ENCODE results near the gene NDFIP2. TPM values are rescaled to one million over a fixed set of nuclear protein-coding genes. Genes with fewer than 3 reads are reported as not detected.

The NDFIP2 gene
- total RNA-seq, 3 donors from 2014 or later (not counting 1 experiment from before 2014, with no cell fraction given) = 2.6 to 9.6 (median 3.6) TPM

DNA sequence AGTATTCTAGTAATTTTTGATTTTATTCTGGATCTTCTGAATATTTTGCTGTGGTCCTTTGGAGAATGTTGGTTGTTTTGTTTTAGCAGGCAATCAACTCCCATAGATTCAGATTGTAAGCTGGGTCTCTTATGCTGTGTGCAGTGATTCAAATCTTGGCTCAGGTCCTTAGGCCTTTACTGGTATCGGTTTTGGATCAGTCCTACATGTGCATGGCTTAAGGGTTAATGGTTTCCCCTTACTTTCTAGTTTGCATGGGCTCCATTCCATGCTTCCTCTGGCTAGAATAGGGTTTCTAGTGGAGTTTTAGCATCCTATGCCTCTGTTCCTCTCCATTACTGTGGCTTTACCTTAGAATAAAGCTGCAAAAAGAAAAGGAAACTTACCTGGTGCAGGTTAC is 16.1 kb downstream of the NDFIP2 start:
- TF ChIP-seq, protein P1, sequence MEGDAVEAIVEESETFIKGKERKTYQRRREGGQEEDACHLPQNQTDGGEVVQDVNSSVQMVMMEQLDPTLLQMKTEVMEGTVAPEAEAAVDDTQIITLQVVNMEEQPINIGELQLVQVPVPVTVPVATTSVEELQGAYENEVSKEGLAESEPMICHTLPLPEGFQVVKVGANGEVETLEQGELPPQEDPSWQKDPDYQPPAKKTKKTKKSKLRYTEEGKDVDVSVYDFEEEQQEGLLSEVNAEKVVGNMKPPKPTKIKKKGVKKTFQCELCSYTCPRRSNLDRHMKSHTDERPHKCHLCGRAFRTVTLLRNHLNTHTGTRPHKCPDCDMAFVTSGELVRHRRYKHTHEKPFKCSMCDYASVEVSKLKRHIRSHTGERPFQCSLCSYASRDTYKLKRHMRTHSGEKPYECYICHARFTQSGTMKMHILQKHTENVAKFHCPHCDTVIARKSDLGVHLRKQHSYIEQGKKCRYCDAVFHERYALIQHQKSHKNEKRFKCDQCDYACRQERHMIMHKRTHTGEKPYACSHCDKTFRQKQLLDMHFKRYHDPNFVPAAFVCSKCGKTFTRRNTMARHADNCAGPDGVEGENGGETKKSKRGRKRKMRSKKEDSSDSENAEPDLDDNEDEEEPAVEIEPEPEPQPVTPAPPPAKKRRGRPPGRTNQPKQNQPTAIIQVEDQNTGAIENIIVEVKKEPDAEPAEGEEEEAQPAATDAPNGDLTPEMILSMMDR (IDR thresholded peaks at IDR 0.05) = no peak
- WGBS (ENCODE audit: insufficient coverage) = 100% methylated on average over 1 of the region's 1 CpG
- Histone ChIP-seq H3K27ac (ENCODE audit: low read length) (no peak overlapping the region), H3K4me3 (ENCODE audit: low read length) (no peak overlapping the region), H3K27me3 (ENCODE audit: control insufficient read depth, insufficient read depth, low read length) (peaks cover 6% of the 10 kb centered on the region), H3K4me1 (ENCODE audit: control insufficient read depth, insufficient read depth, low read length) (no peaks in the 10 kb centered on the region), H3K36me3 (ENCODE audit: control insufficient read depth, insufficient read depth, low read length) (no peaks in the 10 kb centered on the region), H3K9me3 (ENCODE audit: control insufficient read depth, insufficient read depth, low read length) (no peaks in the 10 kb centered on the region)
- H3K4me3 Mint-ChIP-seq = no peak overlapping the region
- no peak for DNase-seq
- H3K4me1 Mint-ChIP-seq = peaks cover 5 to 16% of the 10 kb centered on the region in 2 donors
- intact Hi-C loops (cut with micrococcal nuclease) = no loop called here
- no peak overlapping the region for H3K27ac Mint-ChIP-seq
- ATAC-seq = no peak
- no peaks in the 10 kb centered on the region for H3K9me3 Mint-ChIP-seq
- H3K36me3 Mint-ChIP-seq = no peaks in the 10 kb centered on the region
- H3K27me3 Mint-ChIP-seq (ENCODE audit: low read depth in 2 of 2) = peaks cover 4 to 35% of the 10 kb centered on the region in 2 donors

DNA sequence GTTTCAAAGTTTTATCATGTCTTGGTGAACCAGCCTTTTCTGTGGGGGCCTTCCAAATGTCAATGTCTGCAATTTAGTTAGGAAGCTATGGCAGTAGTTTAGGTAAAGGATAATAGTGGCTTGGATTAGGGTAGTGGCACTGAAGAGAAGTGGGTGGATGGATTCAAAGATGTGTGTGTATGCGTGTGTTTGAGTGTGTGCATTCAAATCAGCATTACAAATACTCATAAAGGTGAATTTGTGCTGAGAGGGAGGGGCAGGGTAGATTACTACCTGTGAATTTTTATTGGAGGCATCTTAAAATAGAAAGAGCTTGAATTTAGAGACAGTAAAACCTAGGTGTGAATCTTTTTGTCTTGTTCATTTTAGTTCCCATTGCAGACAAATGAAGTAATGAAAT is 16.9 kb downstream of the NDFIP2 start:
- Mint-ChIP-seq H3K27ac (no peak overlapping the region), H3K36me3 (no peaks in the 10 kb centered on the region), H3K27me3 (ENCODE audit: low read depth in 2 of 2) (peaks cover 4 to 42% of the 10 kb centered on the region in 2 donors), H3K4me3 (no peak overlapping the region), H3K9me3 (no peaks in the 10 kb centered on the region), H3K4me1 (peaks cover 12 to 19% of the 10 kb centered on the region in 2 donors)
- DNase-seq = no peak
- intact Hi-C loops (cut with micrococcal nuclease) = no loop called here
- no peak for ATAC-seq
- Histone ChIP-seq H3K36me3 (ENCODE audit: control insufficient read depth, insufficient read depth, low read length) (no peaks in the 10 kb centered on the region), H3K4me3 (ENCODE audit: low read length) (no peak overlapping the region), H3K27me3 (ENCODE audit: control insufficient read depth, insufficient read depth, low read length) (peaks cover 6% of the 10 kb centered on the region), H3K9me3 (ENCODE audit: control insufficient read depth, insufficient read depth, low read length) (no peaks in the 10 kb centered on the region), H3K4me1 (ENCODE audit: control insufficient read depth, insufficient read depth, low read length) (no peaks in the 10 kb centered on the region), H3K27ac (ENCODE audit: low read length) (no peak overlapping the region)
- WGBS (ENCODE audit: insufficient coverage) = no CpG with 5 or more reads among the region's 1 CpG
- TF ChIP-seq, protein P1 (IDR thresholded peaks at IDR 0.05) = no peak

DNA sequence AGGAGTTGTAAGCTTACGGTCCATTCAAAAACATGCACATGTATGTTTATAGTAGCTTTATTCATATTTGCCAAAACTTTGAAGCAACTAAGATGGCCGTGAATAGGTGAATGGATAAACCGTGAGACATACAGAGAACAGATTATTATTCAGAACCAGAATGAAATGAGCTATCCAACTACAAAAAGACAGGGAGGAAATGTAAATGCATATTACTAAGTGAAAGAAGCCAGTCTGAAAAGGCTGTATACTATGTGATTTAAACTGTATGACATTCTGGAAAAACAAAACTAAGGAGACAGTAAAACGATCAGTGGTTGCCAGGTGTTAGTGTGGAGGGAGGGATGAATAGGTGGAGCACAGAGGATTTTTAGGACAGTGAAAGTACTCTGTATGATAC is 19.9 kb downstream of the NDFIP2 start:
- intact Hi-C loops (cut with micrococcal nuclease) = no loop called here
- TF ChIP-seq, protein P1 (IDR thresholded peaks at IDR 0.05) = no peak
- Histone ChIP-seq H3K27me3 (ENCODE audit: control insufficient read depth, insufficient read depth, low read length) (peaks cover 3% of the 10 kb centered on the region), H3K4me1 (ENCODE audit: control insufficient read depth, insufficient read depth, low read length) (no peaks in the 10 kb centered on the region), H3K4me3 (ENCODE audit: low read length) (no peak overlapping the region), H3K36me3 (ENCODE audit: control insufficient read depth, insufficient read depth, low read length) (no peaks in the 10 kb centered on the region), H3K27ac (ENCODE audit: low read length) (no peak overlapping the region), H3K9me3 (ENCODE audit: control insufficient read depth, insufficient read depth, low read length) (no peaks in the 10 kb centered on the region)
- no peak for DNase-seq
- H3K4me1 Mint-ChIP-seq = peaks cover 23 to 25% of the 10 kb centered on the region in 2 donors
- 98% methylated on average over 3 of the region's 4 CpGs for WGBS (ENCODE audit: insufficient coverage)
- H3K9me3 Mint-ChIP-seq = no peaks in the 10 kb centered on the region
- H3K27ac Mint-ChIP-seq = no peak overlapping the region
- peaks cover 3 to 28% of the 10 kb centered on the region in 2 donors for H3K27me3 Mint-ChIP-seq (ENCODE audit: low read depth in 2 of 2)
- no peaks in the 10 kb centered on the region for H3K36me3 Mint-ChIP-seq
- H3K4me3 Mint-ChIP-seq = no peak overlapping the region
- ATAC-seq = no peak

DNA sequence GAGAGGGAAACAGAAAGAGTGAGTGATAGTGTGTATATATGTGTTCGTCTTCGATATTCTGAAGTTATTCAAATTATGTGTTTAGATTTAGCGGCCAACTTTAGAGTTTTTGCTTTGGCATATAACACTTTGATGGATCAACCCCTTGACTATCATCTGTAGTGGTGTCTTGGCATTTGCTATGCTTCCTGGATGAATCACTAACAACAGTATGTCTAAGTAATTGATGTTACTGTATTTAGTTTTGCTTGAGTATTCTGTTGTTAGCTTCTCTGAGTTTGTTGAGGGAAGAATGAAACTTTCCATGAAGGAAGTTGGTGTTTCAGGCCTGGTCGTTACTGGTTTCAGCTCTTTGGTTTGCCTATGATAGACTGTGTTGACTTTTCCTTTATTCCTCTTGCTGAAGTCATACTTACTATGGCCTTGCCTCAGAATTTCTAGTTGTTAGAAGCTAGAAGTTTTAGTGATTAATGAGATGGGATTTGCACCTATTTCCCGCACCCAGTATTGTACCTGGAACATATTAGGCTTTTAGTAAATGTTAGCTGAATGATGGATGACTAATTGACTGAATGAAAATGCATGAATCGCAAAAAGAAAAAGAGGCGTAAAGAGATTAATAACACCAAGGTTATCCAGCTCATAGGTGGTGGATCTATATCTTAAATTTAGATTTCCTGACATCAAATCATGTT is 20.7 kb downstream of the NDFIP2 start:
- TF ChIP-seq, protein P1 (IDR thresholded peaks at IDR 0.05) = no peak
- Histone ChIP-seq H3K36me3 (ENCODE audit: control insufficient read depth, insufficient read depth, low read length) (no peaks in the 10 kb centered on the region), H3K4me1 (ENCODE audit: control insufficient read depth, insufficient read depth, low read length) (no peaks in the 10 kb centered on the region), H3K9me3 (ENCODE audit: control insufficient read depth, insufficient read depth, low read length) (no peaks in the 10 kb centered on the region), H3K27me3 (ENCODE audit: control insufficient read depth, insufficient read depth, low read length) (peaks cover 2% of the 10 kb centered on the region), H3K4me3 (ENCODE audit: low read length) (no peak overlapping the region), H3K27ac (ENCODE audit: low read length) (no peak overlapping the region)
- intact Hi-C loops (cut with micrococcal nuclease) = no loop called here
- no peaks in the 10 kb centered on the region for H3K36me3 Mint-ChIP-seq
- H3K27ac Mint-ChIP-seq = no peak overlapping the region
- DNase-seq (no peak), ATAC-seq (no peak)
- H3K27me3 Mint-ChIP-seq (ENCODE audit: low read depth in 2 of 2) = peaks cover 3 to 23% of the 10 kb centered on the region in 2 donors
- no peaks in the 10 kb centered on the region for H3K9me3 Mint-ChIP-seq
- H3K4me3 Mint-ChIP-seq = no peak overlapping the region
- peaks cover 23 to 25% of the 10 kb centered on the region in 2 donors for H3K4me1 Mint-ChIP-seq
- 93% methylated on average over 5 of the region's 7 CpGs for WGBS (ENCODE audit: insufficient coverage)
